Tibial nerve (tissue), 4 donors: ENCODE measurements around the gene MSN.
"Not testable (repeated sequence)": the region's sequence is repeated elsewhere in the genome, so short reads cannot be mapped to it uniquely, and the experiment has no call there.

ENCODE experiments used
- CTCF ChIP-seq, 5 experiments: fragments of 200-600 bp in 3 of 5; fragments of 450-650 bp in 2 of 5; sonication (generic) in 3 of 5; IDR thresholded peaks; one replicate each; pipeline ENCODE4 v1.5.1; 2016 to 2019; ENCODE audit warnings: antibody characterized with exemption in 5 of 5, mild to moderate bottlenecking in 3 of 5, moderate library complexity in 2 of 5
- EP300 ChIP-seq, 2 donors: sonication (generic); formaldehyde crosslinking; IDR thresholded peaks; one replicate each; pipeline ENCODE4 v1.6.1; 2017; ENCODE audit warnings: antibody characterized with exemption in 2 of 2, mild to moderate bottlenecking in 1 of 2
- POLR2A ChIP-seq, 2 donors: fragments of 450-650 bp; IDR thresholded peaks; one replicate each; pipeline ENCODE4 v1.6.1; 2017; ENCODE audit warnings: antibody characterized with exemption in 2 of 2, mild to moderate bottlenecking in 2 of 2, moderate library complexity in 2 of 2

GRCh38 chrX:65620096-65620705, 47.3 kb upstream of the MSN start:
- not testable (repeated sequence) for TF ChIP-seq CTCF, EP300, POLR2A (IDR thresholded peaks at IDR 0.05)
